Pancreas (tissue), 10 donors: Measurements from ENCODE around the gene CD300C. TPM values are rescaled to one million over a fixed set of nuclear protein-coding genes. Genes with fewer than 3 reads are reported as not detected.

ENCODE experiments used
- ATAC-seq, 4 donors: fragments of 200-7000 bp; cut with Tn5 transposase; one replicate each; pipeline versions ENCODE4 v1.8.0 to v1.9.1; 2020; ENCODE audit warnings: mild to moderate bottlenecking in 4 of 4, moderate library complexity in 4 of 4
- DNase-seq, 6 donors: peaks; one replicate each; pipeline ENCODE4 v3.0.0-alpha.2; 2020
- FAIRE-seq: peaks from 2 replicates; lab custom pipeline; 2012; peaks lifted over from hg19 to GRCh38; lab: Jason Lieb, UNC
- H3K27ac ChIP-seq, 4 donors: fragments of 200-600 bp; sonication (generic); 1 replicate in 3 of 4; 2 replicates in 1 of 4; pipeline versions ENCODE4 v1.5.0 to v1.8.0; 2020
- H3K27me3 ChIP-seq, 4 donors: fragments of 200-600 bp; one replicate each; pipeline ENCODE4 v1.8.0; 2021
- H3K36me3 ChIP-seq, 3 donors: fragments of 200-600 bp; sonication (generic) in 1 of 3; one replicate each; pipeline versions ENCODE4 v1.5.0 to v1.8.0; 2020 to 2021
- H3K4me1 ChIP-seq, 3 donors: fragments of 200-600 bp; one replicate each; pipeline ENCODE4 v1.8.0; 2021
- H3K4me3 ChIP-seq, 4 donors: fragments of 200-600 bp; sonication (generic) in 2 of 4; one replicate each; pipeline versions ENCODE4 v1.5.0 to v1.8.0; 2020 to 2021
- H3K9me3 ChIP-seq, 4 donors: fragments of 200-600 bp; one replicate each; pipeline ENCODE4 v1.8.0; 2021
- WGBS, 2 donors: extraction: QIAGEN DNeasy Blood & Tissue Kit; methylation state at CpG; one replicate each; pipeline ENCODE4 v1.1.7; 2013; 5-methylcytosine and 5-hydroxymethylcytosine counted together
- intact Hi-C, 3 donors: fragments of 100-400 bp; cut with DNase I; formaldehyde crosslinking; loops; one replicate each; pipeline versions ENCODE4 v1.11.1 to v1.14.2; 2022
- polyA plus RNA-seq, 2 donors: library from polyadenylated mRNA; stranded (reverse); fragments of 200-250 nt; gene quantifications; one replicate each; pipeline ENCODE4 v1.2.3, GENCODE V29; 2013
- total RNA-seq, 6 donors: library from RNA; stranded (reverse); fragmentation: NEBNext Ultra II Directional in 4 of 6; extraction: Animal tissue kit (Norgen Biotek cat#: 25700) in 4 of 6; gene quantifications; one replicate each; pipeline versions ENCODE4 v1.2.1 to v1.2.4, GENCODE V29; 2021 to 2023
- TF ChIP-seq, protein P1 (sequence below), 4 donors: fragments of 200-600 bp; sonication (generic) in 3 of 4; IDR thresholded peaks; one replicate each; pipeline versions ENCODE4 v1.5.0 to v1.8.0; 2021; ENCODE audit warnings: antibody characterized with exemption in 4 of 4
- donor health status: healthy with polysubstance abuse.
- donor health status: DM: no; HTN: no; CAD: no; lungs with moderate emphysema.
- donor health status: DM: no; HTN: no; CAD: no.
- donor health status: control.
- donor health status: control.
- donor health status: Bipolar disorder and iron deficiency.
- donor health status: DM: yes; HTN: yes; CAD: no.
- donor health status: DM: no; HTN: no; CAD: no.
- donor health status: DM: no; HTN: no; CAD: no.
- donor health status: DM: yes; HTN: yes; CAD: no.

The CD300C gene
- total and polyA plus RNA-seq, 8 donors = 0.19 to 1.5 (median 0.22) TPM; not detected in 1

DNA sequence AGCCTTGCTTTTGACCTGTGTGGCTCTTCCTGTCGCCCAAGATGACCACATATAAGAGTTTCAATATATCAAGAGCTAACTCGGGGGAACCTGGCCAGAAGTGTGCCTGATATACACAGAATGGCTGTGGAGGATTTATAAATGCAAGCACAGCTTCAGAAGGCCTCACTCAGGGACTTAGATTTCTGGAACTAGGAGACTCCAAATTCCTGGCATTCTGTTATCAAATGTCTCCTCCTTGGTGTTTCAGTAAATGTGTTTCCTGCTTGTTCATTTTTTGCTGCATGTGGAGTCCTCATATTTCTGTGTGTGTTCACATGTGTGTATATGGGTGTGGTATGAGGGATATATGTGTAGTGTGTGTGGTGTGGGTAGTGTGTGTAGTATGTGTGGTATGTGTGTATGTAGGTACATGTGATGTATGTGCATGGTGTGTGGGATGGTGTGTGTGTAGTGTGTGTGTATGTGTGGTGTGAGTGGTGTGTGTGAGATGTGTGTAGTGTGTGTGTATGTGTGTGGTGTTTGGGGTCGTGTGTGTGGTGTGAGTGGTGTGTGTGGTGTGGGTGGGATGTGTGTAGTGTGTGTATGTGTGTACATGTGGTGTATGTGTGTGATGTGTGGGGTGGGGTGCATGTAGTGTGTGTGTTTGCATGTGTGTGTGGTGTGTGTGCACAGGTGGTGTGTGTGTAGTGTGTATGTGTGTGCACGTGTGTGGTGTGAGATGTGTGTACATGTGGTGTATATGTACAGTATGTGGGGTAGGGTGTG lies 22.4 kb upstream of the CD300C start:
- Histone ChIP-seq H3K9me3 (no peaks in the 10 kb centered on the region), H3K27ac (no peak overlapping the region), H3K27me3 (no peaks in the 10 kb centered on the region), H3K36me3 (no peaks in the 10 kb centered on the region), H3K4me1 (no peaks in the 10 kb centered on the region), H3K4me3 (no peak overlapping the region)
- intact Hi-C loops = no loop called here
- DNase-seq (no peak), FAIRE-seq (no peak), ATAC-seq (no peak)
- 51 to 55% methylated on average over 4 of the region's 4 CpGs for WGBS, 2 donors
- TF ChIP-seq, protein P1, sequence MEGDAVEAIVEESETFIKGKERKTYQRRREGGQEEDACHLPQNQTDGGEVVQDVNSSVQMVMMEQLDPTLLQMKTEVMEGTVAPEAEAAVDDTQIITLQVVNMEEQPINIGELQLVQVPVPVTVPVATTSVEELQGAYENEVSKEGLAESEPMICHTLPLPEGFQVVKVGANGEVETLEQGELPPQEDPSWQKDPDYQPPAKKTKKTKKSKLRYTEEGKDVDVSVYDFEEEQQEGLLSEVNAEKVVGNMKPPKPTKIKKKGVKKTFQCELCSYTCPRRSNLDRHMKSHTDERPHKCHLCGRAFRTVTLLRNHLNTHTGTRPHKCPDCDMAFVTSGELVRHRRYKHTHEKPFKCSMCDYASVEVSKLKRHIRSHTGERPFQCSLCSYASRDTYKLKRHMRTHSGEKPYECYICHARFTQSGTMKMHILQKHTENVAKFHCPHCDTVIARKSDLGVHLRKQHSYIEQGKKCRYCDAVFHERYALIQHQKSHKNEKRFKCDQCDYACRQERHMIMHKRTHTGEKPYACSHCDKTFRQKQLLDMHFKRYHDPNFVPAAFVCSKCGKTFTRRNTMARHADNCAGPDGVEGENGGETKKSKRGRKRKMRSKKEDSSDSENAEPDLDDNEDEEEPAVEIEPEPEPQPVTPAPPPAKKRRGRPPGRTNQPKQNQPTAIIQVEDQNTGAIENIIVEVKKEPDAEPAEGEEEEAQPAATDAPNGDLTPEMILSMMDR (IDR thresholded peaks at IDR 0.05) = no peak

DNA sequence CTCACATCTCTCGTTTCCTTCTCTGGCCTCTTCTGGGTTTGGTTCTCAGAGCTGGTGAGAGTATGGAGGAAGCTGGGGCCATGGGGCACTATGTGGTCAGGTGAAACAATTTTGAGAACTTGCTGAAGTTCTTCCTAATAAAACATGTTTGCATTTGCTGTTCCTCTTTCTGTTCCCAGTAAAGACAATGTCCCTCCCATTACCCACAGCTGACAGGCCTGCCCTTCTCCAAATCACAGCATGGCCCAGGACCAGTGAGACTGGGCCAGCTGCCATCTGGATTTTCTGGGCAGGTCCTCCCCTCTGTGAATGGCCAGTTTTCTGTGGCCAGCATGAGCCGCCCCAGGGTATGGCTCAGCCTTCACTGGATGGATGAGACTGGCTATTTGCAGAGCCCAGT lies 21.5 kb upstream of the CD300C start, which contains the start of gene CD300H:
CD300H (minus strand) TSS at position 113 of the 400 bp plus-strand sequence.
- H3K9me3 ChIP-seq = no peaks in the 10 kb centered on the region
- no peaks in the 10 kb centered on the region for H3K4me1 ChIP-seq
- no peaks in the 10 kb centered on the region for H3K36me3 ChIP-seq
- no peak for FAIRE-seq
- H3K4me3 ChIP-seq = no peak within 1 kb of the TSS
- peak in 2 of 4 donors; percentile 22 to 51 for ATAC-seq
- H3K27ac ChIP-seq = no peak within 1 kb of the TSS
- intact Hi-C loops = no loop called here
- WGBS, 2 donors = 62 to 81% methylated on average over 2 of the region's 2 CpGs
- TF ChIP-seq, protein P1 (IDR thresholded peaks at IDR 0.05) = no peak
- no peak for DNase-seq
- H3K27me3 ChIP-seq = no peaks in the 10 kb centered on the region

DNA sequence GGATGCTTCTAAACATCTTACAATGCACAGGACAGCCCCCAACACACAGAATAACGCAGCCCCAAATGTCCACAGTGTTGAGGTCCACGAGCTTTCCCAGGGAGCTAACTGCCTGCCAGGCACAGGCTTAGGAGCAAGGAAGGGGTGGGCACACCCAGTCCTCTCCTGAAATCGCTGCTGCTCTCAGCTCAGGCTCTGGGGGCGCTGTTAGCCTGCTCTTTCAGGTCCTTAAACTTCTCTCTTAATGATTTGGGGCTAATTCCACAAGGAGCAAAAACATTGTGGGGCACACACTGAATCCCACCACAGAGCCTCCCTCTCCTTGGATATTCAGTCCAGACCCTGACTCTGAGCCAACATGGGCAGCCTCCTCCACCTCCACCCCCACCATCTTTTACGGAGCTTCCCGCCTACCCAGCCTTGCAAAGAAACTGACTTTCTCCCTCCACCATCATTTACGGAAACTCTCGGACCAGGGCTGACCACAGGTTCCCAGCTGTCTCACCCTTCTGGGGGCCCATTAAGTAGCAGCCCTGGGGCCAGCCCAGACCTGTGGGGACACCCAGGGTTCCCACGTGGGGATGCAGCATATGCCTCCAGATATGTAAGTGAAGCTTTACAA lies 20.3 kb upstream of the CD300C start:
- Histone ChIP-seq H3K27me3 (no peaks in the 10 kb centered on the region), H3K4me1 (no peaks in the 10 kb centered on the region), H3K4me3 (no peak overlapping the region), H3K27ac (no peak overlapping the region), H3K9me3 (no peaks in the 10 kb centered on the region), H3K36me3 (no peaks in the 10 kb centered on the region)
- ATAC-seq = peak in 3 of 4 donors; percentile 23 to 56 (median 31)
- TF ChIP-seq, protein P1 (IDR thresholded peaks at IDR 0.05) = peak in 2 of 4 donors; percentile 18 to 25
- intact Hi-C loops = no loop called here
- FAIRE-seq = no peak
- DNase-seq = no peak
- WGBS, 2 donors = 29 to 36% methylated on average over 9 of the region's 9 CpGs

DNA sequence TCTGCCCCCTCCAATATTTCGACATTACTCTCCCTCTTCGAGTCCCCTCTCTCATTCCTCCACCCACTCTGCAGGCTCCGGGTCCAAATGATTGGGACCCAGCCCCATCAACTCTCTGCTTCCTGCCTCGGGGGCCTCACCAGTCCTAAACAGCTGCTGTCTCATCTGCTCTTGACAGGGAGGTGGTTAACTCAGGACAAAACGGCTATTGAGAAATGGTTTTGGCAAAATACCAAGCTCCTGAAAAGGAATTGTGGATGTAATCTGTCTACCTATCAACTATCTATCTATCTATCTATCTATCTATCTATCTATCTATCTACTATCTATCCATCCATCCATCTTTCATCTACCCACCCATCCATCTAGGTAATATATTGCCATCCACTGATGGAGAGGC lies 19.2 kb upstream of the CD300C start:
- Histone ChIP-seq H3K36me3 (no peaks in the 10 kb centered on the region), H3K27ac (no peak overlapping the region), H3K4me3 (no peak overlapping the region), H3K4me1 (no peaks in the 10 kb centered on the region), H3K27me3 (no peaks in the 10 kb centered on the region), H3K9me3 (no peaks in the 10 kb centered on the region)
- DNase-seq (no peak), FAIRE-seq (no peak), ATAC-seq (no peak)
- WGBS, 2 donors = 32 to 46% methylated on average over 5 of the region's 5 CpGs
- TF ChIP-seq, protein P1 (IDR thresholded peaks at IDR 0.05) = no peak
- intact Hi-C loops = no loop called here

DNA sequence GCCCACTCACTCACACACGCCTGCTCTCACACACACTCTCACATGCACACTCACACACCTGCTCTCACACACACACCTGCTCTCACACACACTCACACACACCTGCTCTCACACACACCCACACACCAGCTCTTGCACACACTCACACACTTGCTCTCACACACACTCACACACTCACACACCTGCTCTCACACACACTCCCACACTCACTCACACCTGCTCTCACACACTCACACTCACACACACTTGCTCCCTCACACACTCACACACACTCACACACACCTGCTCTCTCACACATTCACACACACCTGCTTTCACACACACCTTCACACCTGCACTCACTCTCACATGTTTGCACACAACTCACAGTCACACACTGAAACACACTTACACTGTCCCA lies 17.4 kb upstream of the CD300C start:
- WGBS, 2 donors = 86 to 93% methylated on average over 1 of the region's 1 CpG

More for the DNA sequence above, 17.4 kb upstream of the CD300C start:
- intact Hi-C loops = no loop called here
- Histone ChIP-seq H3K4me3 (no peak overlapping the region), H3K27me3 (no peaks in the 10 kb centered on the region), H3K4me1 (no peaks in the 10 kb centered on the region), H3K9me3 (no peaks in the 10 kb centered on the region), H3K27ac (no peak overlapping the region), H3K36me3 (no peaks in the 10 kb centered on the region)
- no peak for DNase-seq
- FAIRE-seq = no peak
- no peak for ATAC-seq
- TF ChIP-seq, protein P1 (IDR thresholded peaks at IDR 0.05) = no peak
